Activated B cell treated with CpG ODN at 0.5 μM for 24 hours (primary cell): Measurements from ENCODE around the gene TFPT. TPM values are rescaled to one million over a fixed set of nuclear protein-coding genes. Genes with fewer than 3 reads are reported as not detected.

ENCODE experiments used
- ATAC-seq: fragments of 200-7000 bp; cut with Tn5 transposase; one replicate; pipeline ENCODE4 v1.10.0; 2021; ENCODE audit warnings: low read depth, mild to moderate bottlenecking, moderate library complexity
- CTCF ChIA-PET: fragments of 350-600 bp; sonication (Branson Sonifier 250); formaldehyde crosslinking; loops from one replicate; lab custom pipeline; 2021; ENCODE audit warnings: antibody characterized with exemption; lab: Charles Lee
- POLR2A ChIA-PET: fragments of 350-600 bp; sonication (Branson Sonifier 250); formaldehyde crosslinking; loops from one replicate; lab custom pipeline; 2021; ENCODE audit warnings: antibody characterized with exemption; lab: Charles Lee
- DNase-seq: peaks from one replicate; pipeline ENCODE4 v3.0.0; 2022
- H3K27ac Mint-ChIP-seq: one replicate; pipeline ENCODE4 v1.8.0; 2020; ENCODE audit warnings: mixed read lengths
- H3K27me3 Mint-ChIP-seq: one replicate; pipeline ENCODE4 v1.8.0; 2021; ENCODE audit warnings: mixed read lengths
- H3K36me3 Mint-ChIP-seq: one replicate; pipeline ENCODE4 v1.8.0; 2021; ENCODE audit warnings: low read depth, mixed read lengths
- H3K4me1 Mint-ChIP-seq: one replicate; pipeline ENCODE4 v1.8.0; 2021; ENCODE audit warnings: mixed read lengths
- H3K4me3 Mint-ChIP-seq: one replicate; pipeline ENCODE4 v1.8.0; 2020; ENCODE audit warnings: mild to moderate bottlenecking, mixed read lengths
- H3K9me3 Mint-ChIP-seq: one replicate; pipeline ENCODE4 v1.8.0; 2020; ENCODE audit warnings: mixed read lengths
- CTCF ChIP-seq: fragments of 200-600 bp; IDR thresholded peaks from one replicate; pipeline ENCODE4 v1.8.0; 2022; ENCODE audit warnings: antibody characterized with exemption, mild to moderate bottlenecking
- intact Hi-C: fragments of 100-400 bp; cut with micrococcal nuclease; formaldehyde crosslinking; loops from one replicate; pipeline ENCODE4 v1.15.1; 2024
- total RNA-seq: library from RNA; stranded (reverse); gene quantifications from 2 replicates; pipeline ENCODE4 v1.2.3, GENCODE V29; 2022

Gene TFPT
- total RNA-seq, 1 donor from 2014 or later = 17.9 TPM

DNA sequence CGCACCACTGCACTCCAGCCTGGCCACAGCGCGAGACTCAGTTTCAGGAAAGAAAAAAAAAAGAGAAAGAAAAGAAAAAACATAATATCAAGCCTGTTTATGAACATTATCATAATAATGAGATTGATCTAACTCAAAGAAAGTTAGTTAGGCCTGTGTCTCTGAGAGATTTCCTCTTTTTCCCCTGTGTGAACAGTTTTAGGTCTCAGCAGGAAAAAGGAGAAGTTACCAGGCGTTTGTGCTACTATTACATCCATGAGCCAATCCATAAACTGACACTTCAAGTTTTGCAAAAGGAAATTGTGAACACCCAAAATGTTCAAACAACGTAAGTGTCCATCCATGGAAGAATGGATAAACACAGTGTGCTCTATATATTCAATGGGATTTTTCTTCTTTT is 38.1 kb downstream of the TFPT start:
- H3K27me3 Mint-ChIP-seq = no peaks in the 10 kb centered on the region
- intact Hi-C loops = no loop called here
- no peak overlapping the region for H3K4me3 Mint-ChIP-seq
- H3K4me1 Mint-ChIP-seq = no peaks in the 10 kb centered on the region
- DNase-seq = no peak
- ChIA-PET POLR2A (no interaction called here), CTCF (no interaction called here)
- ATAC-seq = no peak
- H3K9me3 Mint-ChIP-seq = peaks cover 6% of the 10 kb centered on the region
- H3K27ac Mint-ChIP-seq = no peak overlapping the region
- no peaks in the 10 kb centered on the region for H3K36me3 Mint-ChIP-seq
- TF ChIP-seq CTCF = no peak

- Mint-ChIP-seq H3K9me3 (no peaks in the 10 kb centered on the region), H3K27ac (no peak overlapping the region), H3K36me3 (no peaks in the 10 kb centered on the region), H3K4me3 (no peak overlapping the region), H3K27me3 (no peaks in the 10 kb centered on the region), H3K4me1 (no peaks in the 10 kb centered on the region)
- intact Hi-C loops = no loop called here
- no peak for TF ChIP-seq CTCF
- CTCF ChIA-PET = no interaction called here
- POLR2A ChIA-PET = no interaction called here
- DNase-seq = no peak
- no peak for ATAC-seq
Measured at GRCh38 chr19:54074851-54075250, 40.6 kb downstream of the TFPT start.

GRCh38 chr19:54073829-54074228 is 41.6 kb downstream of the TFPT start:
- peaks cover 7% of the 10 kb centered on the region for H3K9me3 Mint-ChIP-seq
- POLR2A ChIA-PET = interaction anchor here (0.6 kb wide), 1 partner anchor 287 kb away, joined by 4 read pairs; no protein-coding TSS in a partner anchor
- no peaks in the 10 kb centered on the region for H3K4me1 Mint-ChIP-seq
- H3K4me3 Mint-ChIP-seq = no peak overlapping the region
- DNase-seq = no peak
- no peak for TF ChIP-seq CTCF
- intact Hi-C loops = no loop called here
- ATAC-seq = no peak
- H3K27ac Mint-ChIP-seq = no peak overlapping the region
- CTCF ChIA-PET = no interaction called here
- H3K36me3 Mint-ChIP-seq = no peaks in the 10 kb centered on the region
- H3K27me3 Mint-ChIP-seq = no peaks in the 10 kb centered on the region

DNA sequence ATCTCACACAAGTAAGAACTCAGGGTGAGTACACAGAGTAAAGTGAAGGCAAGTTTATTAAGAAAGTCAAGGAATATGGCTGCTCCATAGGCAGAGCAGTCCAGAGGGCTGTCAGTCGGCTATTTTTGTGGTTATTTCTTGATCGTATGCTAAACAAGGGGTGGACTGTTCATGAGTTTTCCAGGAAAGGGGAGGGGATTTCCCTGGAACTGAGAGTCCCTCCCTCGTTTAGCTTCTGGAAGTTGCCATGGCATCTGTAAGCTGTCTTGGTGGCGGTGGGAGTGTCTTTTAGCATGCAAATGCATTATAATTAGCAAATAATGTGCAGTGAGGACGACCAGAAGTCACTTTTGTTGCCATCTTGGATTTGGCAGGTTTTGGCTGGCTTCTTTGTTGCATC is 46.0 kb downstream of the TFPT start:
- TF ChIP-seq CTCF = no peak
- ATAC-seq (no peak), DNase-seq (no peak)
- H3K36me3 Mint-ChIP-seq = no peaks in the 10 kb centered on the region
- ChIA-PET POLR2A (interaction anchor here (0.5 kb wide), 1 partner anchor 396 kb away, joined by 3 read pairs; no protein-coding TSS in a partner anchor), CTCF (no interaction called here)
- intact Hi-C loops = no loop called here
- H3K9me3 Mint-ChIP-seq = peaks cover 7% of the 10 kb centered on the region
- no peak overlapping the region for H3K27ac Mint-ChIP-seq
- no peak overlapping the region for H3K4me3 Mint-ChIP-seq
- no peaks in the 10 kb centered on the region for H3K4me1 Mint-ChIP-seq
- H3K27me3 Mint-ChIP-seq = peaks cover 6% of the 10 kb centered on the region

DNA sequence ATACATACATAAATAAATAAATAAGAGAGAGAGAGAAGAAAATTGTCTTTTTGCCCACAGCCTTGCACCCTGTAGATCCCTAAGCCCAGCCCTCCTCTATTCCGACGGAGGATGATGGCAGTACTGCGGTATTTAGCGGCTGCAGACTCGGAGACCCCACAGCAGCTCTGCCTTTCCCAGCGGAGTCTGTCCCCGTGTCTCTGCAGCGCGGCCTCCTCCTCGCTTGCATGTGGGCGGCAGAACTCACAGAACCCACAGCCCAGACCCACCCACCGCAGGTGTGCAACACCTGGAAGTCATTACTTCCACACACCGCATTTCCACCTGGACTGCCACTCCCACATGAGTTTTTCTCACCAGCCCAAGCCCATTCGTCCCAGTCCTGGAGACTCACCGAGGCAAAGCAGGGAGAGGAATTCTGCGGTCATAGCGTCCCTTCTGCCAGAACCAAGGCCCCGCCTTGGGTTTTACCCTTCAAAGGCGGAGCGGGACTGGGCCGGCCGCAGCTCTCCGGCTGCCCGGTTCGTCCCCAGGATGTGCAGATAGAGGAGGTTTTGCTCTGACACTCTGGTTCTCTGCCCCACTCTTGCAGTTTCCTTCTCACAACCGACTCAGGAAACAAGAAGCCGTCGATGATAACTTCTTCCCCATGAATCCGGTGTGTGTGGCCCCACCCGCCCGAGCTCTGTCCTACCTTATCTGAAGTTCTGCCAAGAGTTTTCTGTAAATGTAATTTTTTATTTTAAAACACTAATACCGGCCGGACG is 51.9 kb downstream of the TFPT start, which contains the start of gene VSTM1:
Gene VSTM1 (minus strand): TSS at position 548 of the 767 bp plus-strand sequence. CDS start 120 bp downstream, at position 428.
- no peak for ATAC-seq
- ChIA-PET POLR2A (no interaction called here), CTCF (no interaction called here)
- H3K9me3 Mint-ChIP-seq = no peaks in the 10 kb centered on the region
- no peak within 1 kb of the TSS for H3K4me3 Mint-ChIP-seq
- no peak for TF ChIP-seq CTCF
- intact Hi-C loops = no loop called here
- H3K36me3 Mint-ChIP-seq = no peaks in the 10 kb centered on the region
- DNase-seq = no peak
- peaks cover 12% of the 10 kb centered on the region for H3K27me3 Mint-ChIP-seq
- no peak within 1 kb of the TSS for H3K27ac Mint-ChIP-seq
- H3K4me1 Mint-ChIP-seq = no peaks in the 10 kb centered on the region
